ENCODE measurements around the gene ATG9B. TPM values are rescaled to one million over a fixed set of nuclear protein-coding genes. Genes with fewer than 3 reads are reported as not detected.

Gene ATG9B
- total and polyA plus RNA-seq, 2 of the 13 experiments (the other 11 are each of a cell fraction or from before 2014, with no cell fraction given) = 0.24 TPM; not detected in 1

- TF ChIP-seq CTCF (CRISPR knock-in tag; IDR thresholded peaks at IDR 0.05) = peak; percentile 64
- TF ChIP-seq CEBPG (CRISPR knock-in tag; IDR thresholded peaks at IDR 0.05) = no peak
- peak; percentile 41 for TF ChIP-seq STAG1 (CRISPR knock-in tag; IDR thresholded peaks at IDR 0.05)
- no peak for TF ChIP-seq NFE2 (CRISPR knock-in tag; IDR thresholded peaks at IDR 0.05)
- no peak for TF ChIP-seq ZNF782 (CRISPR knock-in tag; IDR thresholded peaks at IDR 0.05; ENCODE audit: borderline replicate concordance)
- 0 out of 2 replicates have a peak, but pooled peaks have one; percentile 49 for TF ChIP-seq ZFP36L1 (CRISPR knock-in tag; IDR thresholded peaks at IDR 0.05)
- TF ChIP-seq GLI4 (CRISPR knock-in tag; IDR thresholded peaks at IDR 0.05; ENCODE audit: borderline replicate concordance) = no peak
- peak; percentile 27; the same call in 1 of the 2 replicates for TF ChIP-seq RAD21 (CRISPR knock-in tag; IDR thresholded peaks at IDR 0.05)
- TF ChIP-seq SMARCE1 (IDR thresholded peaks at IDR 0.05; ENCODE audit: borderline replicate concordance) = no peak
- no peak for TF ChIP-seq DRAP1 (CRISPR knock-in tag; IDR thresholded peaks at IDR 0.05)
- no peak for TF ChIP-seq RORA (CRISPR knock-in tag; IDR thresholded peaks at IDR 0.05)
- TF ChIP-seq CAMTA2 (CRISPR knock-in tag; IDR thresholded peaks at IDR 0.05; ENCODE audit: borderline replicate concordance) = peak; percentile 41; the same call in 1 of the 2 replicates
- no peak for TF ChIP-seq FOXP1 (IDR thresholded peaks at IDR 0.05)
- TF ChIP-seq FOXP1 (CRISPR knock-in tag; IDR thresholded peaks at IDR 0.05) = no peak
- no peak for TF ChIP-seq NRL (CRISPR knock-in tag; IDR thresholded peaks at IDR 0.05; ENCODE audit: borderline replicate concordance)
- TF ChIP-seq RBFOX2 (IDR thresholded peaks at IDR 0.05; ENCODE audit: low read depth, low read length) = 0 out of 2 replicates have a peak, but pooled peaks have one; percentile 8
- no peak for TF ChIP-seq ZNF180 (CRISPR knock-in tag; IDR thresholded peaks at IDR 0.05; ENCODE audit: borderline replicate concordance, low read depth)
- TF ChIP-seq ZIK1 (CRISPR knock-in tag; IDR thresholded peaks at IDR 0.05; ENCODE audit: borderline replicate concordance, low read depth) = no peak
- peak; percentile 3 for TF ChIP-seq ASH2L (IDR thresholded peaks at IDR 0.05; ENCODE audit: insufficient read length, low read depth, low read length)
- peak; percentile 28; the same call in 1 of the 2 replicates for TF ChIP-seq SMC3 (IDR thresholded peaks at IDR 0.05; ENCODE audit: low read length)
- no peak for TF ChIP-seq PBX3 (CRISPR knock-in tag; IDR thresholded peaks at IDR 0.05; ENCODE audit: borderline replicate concordance)
- no peak for TF ChIP-seq WIZ (CRISPR knock-in tag; IDR thresholded peaks at IDR 0.05)
Measured at GRCh38 chr7:151012911-151013347, 11.4 kb downstream of the ATG9B start (continued).
